HG02973 (cell line): Measurements from ENCODE around the gene MGAT5.
"Not testable (repeated sequence)": the region's sequence is repeated elsewhere in the genome, so short reads cannot be mapped to it uniquely, and the experiment has no call there.

Source experiments
- ATAC-seq: cut with Tn5 transposase; IDR thresholded peaks from one replicate; pipeline ENCODE4 v1.9.1; 2021; ENCODE audit warnings: moderate library complexity; ENCODE audit not compliant: unreplicated experiment

Gene MGAT5

DNA sequence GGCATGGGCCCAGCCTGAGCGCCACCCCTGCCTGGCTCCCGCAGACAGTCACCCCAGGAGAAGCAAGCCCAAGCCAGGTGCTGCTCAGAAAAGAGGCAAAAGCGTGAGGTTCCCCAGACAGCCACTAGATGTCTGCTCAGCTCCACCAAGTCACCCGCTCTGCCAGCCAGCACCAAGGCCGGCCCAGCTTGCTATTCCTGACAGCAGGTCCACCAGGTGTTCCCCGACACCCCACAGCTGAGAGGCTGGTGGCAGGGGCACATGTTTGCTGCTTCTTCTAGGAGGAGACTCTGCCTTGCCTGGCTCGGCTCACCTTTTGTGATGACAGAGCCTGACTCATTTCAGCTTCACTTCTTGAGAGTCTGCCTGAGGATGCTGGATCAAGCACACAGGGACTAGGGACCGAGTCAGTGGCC lies 206.7 kb downstream of the MGAT5 start:
- no peak for ATAC-seq

DNA sequence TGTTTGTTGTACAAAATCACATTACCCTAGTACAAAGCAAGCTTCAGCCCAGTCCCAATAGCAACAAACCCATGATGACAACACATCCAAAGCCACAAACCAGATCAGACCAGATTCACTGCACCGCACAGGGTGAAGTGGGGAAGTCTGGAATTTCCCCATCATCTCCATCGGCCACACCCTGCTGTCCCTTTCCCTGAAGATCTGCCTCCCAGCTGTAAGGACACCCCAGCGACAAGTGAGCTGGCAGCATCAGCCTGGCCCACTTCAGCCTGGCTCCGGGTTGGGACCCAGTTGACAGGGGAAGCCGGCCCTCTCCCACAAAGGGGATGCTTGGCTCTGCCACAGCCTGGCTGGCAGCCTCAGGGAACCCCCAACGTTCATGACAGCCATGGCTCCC lies 207.6 kb downstream of the MGAT5 start:
- no peak for ATAC-seq

DNA sequence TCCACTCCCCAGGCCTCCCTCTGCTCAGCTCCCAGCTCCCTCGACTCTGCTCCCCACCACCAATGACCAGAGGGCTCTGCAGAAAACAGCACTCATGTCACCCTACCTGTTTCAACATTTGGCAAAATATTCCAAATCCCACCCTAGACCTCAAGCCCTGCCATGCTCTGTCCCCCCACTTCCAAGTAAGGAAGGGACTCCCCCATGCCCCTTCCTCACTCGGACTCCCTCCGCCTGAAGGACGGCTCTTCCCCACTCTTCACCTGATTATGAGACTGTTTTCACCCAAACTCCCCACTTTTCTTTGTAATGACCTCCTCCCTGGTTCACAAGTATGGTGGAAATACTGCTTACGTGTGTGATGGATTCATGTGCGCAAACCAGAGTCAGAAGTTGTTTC lies 208.4 kb downstream of the MGAT5 start:
- ATAC-seq = no peak

DNA sequence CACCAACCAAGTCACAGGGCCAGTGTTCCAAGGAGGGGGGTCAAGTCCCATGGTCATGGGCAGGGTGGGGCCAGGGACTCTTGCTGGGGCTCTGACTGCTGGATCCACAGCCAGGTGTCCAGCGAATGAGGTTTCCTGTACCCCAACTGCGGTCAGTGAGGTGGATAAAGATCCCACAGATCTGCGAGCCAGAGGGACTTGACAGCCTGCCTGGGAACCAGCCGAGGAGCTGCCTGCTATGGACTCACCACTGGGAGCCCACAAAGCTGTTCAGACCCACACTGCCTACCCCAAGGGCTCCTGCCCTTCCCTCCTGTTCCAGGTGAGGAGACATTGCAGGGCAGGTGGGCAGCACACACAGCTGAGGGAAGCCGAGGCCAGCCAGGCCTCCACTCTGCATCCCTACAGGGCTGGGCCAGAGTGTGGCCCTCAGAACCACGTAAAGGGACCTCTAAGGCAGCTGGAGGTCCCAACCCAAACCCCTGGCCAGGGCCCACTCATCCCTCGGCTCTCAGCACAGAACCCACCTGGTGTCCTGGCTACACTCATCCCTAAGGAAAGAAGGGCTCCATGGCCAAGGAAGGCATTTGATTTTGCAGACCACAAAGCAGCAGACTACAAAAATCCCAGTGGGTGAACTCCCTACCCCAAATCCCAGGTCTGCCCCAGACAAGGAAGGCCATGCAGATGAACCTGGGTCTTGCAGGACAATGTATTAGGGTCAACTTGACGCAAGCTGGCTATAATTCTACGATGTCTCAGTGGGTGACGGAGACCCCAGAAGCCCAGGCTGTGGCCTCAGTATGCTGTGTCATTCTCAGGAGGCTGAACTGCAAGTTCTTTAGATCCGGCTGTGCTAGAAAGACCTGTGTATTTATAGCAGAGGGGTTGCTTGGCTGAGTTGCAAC lies 209.2 kb downstream of the MGAT5 start:
- ATAC-seq = no peak

DNA sequence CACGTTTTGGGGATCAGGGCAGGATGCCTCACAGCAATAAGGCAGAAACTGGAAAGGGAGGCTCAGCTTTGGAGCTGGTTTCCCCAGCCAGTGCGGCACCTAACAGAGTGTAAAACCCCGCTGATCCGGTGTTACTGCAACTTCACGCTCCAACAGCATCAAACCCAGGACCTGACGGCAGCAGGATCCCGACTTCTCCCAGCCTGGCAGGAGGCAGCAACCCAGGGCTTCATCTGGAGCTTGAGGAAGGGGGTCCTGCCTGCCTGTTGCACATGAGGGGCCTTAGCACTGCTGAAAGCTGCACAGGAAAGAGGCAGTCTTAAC lies 209.8 kb downstream of the MGAT5 start:
- no peak for ATAC-seq

DNA sequence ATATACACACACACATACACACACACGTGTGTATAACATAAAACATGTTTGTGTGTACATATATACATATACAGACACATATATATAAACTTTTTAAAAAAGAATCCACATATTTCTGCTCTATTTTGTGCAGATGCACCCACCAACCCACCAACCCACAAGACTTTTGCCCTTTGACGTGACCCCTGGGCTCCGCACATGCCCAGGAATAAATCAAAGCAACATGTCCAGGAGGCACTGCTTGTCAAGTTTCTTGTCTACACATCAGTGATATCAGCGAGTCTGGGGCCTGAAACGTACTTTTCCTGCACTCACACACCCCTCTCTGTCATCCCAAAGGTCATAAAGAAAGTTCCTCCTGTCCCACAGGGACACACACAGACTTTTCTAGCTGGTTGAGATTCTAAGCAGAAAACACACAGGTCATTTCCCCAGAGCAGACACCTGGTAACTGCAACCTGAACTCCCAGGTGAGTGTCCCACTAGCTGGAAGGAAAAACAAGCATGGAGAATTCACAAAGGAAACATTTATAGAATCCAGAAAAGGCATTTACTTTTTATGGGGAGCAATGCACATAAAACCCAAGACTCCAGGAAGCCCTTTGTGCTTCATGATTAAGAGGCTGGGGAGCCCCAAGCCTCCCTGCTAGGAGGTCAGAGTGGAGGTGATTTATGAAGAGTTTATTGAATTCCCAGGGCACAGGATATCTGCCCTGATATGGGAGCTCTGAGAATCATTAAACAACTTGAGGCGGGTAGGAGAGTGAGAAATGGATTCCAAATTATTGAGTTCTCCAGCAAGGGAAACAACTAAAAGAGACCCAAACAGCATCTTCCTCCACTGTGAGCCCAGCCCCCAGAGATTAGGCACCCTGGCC lies 211.6 kb downstream of the MGAT5 start:
- no peak for ATAC-seq

DNA sequence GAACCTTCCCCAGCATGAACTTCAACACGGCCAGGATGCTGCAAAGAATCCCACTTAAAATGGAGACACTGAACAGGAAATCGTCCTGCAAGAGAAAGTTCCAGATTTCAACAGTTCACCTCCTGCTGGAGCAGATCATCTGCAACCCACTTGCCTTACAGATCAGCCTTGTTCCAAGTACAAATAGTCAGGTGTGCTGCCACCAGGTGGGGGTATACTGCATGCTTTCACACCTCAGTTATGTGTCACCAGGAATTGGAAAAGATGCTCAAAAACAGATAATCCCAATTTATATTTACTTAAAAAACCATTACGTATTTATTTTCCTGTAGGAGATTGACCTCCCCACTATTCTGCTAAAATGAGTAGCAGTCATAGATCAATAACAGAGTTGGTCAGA lies 212.3 kb downstream of the MGAT5 start:
- ATAC-seq = no peak

DNA sequence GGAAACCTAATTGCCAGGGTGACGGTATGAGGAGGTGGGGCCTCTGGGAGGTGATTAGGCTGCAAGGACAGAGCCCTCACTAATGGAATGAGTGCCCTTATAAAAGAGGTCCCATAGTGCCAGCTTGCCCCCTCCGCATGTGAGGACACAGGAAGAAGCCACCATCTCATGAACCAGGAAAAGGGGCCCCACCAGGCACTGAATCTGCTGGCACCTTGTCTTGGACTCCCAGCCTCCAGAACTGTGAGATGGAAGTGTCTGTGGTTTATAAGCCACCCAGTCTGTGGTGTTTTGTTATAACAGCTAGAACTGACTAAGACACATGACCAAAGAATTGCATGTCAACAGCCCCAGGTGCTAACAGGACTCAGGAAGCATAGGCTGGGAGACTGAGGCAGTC lies 214.3 kb downstream of the MGAT5 start:
- no peak for ATAC-seq

DNA sequence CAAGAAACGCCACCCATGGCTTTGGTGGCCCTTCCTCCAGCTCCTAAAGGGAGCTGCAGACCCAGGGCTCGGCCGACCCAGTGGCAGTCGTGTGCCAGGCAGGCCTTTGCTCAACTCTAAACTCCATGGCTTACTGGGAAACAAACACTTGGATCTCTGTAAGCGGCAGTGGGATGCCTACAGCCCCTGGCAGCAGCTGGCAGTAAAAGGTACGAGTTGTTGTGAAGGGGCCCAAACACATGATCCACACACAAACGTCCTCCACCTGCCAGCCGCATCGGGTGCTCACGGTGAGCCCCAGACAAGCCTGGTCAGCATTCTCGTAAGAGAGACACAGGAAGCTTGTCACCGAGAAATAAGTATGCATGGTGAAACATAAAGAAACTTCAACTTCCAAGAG lies 214.9 kb downstream of the MGAT5 start:
- ATAC-seq = no peak

DNA sequence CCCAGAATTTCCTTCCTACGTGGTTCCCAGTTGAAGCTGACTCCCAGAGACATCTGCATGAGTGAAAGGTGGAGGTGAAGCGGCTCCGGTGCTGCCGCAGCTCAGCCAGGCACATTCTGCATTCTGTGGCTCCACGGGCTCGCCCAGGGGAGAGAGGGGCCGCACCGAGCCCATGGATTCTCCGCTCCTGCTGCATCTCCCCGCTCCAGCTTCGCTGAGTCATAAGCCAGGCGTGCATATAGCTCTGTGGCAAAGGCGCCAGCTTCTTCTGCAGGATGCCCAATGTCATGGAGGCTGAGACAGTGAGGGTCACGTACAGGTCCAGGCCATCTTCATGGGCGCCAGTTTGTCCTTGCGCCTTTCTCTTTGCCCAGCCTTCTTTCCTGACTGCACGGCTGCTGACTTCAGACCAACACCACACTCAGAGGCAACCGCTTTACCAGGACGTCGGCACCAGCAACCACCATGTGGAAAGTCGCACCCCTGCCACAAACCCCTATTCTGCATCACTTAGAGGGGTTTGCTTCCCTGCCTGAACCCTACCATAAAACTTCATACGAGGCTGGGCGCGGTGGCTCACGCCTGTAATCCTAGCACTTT lies 215.7 kb downstream of the MGAT5 start:
- no peak for ATAC-seq

DNA sequence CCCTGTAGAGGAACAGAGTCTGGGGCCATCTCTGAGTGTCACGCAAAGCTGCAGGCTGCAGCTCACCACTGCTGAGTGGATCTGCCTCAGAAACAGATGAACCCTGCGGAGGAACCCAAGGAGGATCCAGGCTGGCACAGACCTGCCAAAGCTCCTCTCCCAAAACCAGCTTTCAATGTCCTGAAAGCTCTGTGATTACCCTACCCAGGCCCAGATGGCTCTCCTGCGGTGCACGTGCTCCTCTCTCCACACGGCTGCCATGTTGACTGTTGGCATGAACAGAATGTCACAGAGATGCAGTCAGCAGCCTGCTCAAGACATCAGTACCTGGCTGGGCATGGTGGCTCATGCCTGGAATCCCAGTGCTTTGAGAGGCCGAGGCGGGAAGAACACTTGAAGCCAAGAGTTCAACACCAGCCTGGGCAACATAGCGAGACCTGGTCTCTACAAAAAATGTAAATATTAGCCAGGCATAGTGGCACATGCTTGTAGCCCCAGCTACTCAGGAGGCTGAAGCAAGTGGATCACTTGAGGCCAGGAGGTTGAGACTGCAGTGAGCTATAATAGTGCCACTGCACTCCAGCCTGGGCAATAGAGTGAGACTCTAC lies 216.8 kb downstream of the MGAT5 start:
- no peak for ATAC-seq

DNA sequence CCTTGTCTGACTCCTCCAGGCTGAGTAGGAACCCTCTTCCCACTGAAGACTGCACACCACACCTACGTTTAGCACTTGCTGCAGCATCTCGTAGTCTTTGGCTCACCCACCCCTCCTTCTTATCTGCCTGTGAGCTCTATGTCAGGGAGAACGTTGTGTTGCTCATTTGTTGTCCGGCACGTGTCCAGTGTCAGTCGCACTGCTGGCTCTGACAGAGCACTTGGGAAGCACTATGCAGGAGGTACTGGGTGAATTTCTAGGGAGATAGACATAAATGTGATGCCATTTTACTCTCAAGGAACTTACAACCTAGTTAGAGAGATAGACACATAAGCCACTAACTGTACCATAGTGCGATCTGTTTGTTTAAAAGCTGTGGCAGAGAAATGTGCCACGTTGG lies 223.1 kb downstream of the MGAT5 start:
- not testable (repeated sequence) for ATAC-seq

DNA sequence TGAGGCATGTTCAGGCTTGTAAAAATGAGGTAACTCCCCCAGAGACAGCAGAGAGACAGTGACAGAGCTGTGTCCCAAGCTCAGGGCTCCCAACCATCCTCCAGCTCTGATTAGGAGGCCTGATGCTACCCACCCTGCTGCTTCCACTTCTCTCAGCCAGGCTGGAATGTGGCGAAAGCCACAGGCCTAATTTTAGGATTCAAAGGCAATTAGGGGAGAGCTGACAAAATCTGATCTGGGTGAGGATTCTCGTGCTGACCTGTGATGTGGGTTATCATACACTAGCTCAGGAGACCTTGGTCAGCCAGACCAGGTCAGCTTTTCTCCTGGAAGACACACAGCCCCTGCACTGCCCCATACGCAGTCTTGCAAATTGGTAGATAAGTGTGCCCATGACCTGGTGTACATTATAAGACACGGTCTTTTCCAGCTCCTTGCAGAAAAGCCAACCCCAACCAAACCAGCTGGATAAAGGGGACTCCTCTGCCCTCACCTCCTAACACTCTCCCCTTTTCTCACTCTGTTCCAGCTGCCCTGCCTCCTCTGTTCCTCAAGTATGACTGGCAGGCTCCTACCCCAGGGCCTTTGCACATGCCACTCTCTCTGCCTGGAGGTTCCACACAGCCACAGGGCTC lies 225.9 kb downstream of the MGAT5 start:
- no peak for ATAC-seq

DNA sequence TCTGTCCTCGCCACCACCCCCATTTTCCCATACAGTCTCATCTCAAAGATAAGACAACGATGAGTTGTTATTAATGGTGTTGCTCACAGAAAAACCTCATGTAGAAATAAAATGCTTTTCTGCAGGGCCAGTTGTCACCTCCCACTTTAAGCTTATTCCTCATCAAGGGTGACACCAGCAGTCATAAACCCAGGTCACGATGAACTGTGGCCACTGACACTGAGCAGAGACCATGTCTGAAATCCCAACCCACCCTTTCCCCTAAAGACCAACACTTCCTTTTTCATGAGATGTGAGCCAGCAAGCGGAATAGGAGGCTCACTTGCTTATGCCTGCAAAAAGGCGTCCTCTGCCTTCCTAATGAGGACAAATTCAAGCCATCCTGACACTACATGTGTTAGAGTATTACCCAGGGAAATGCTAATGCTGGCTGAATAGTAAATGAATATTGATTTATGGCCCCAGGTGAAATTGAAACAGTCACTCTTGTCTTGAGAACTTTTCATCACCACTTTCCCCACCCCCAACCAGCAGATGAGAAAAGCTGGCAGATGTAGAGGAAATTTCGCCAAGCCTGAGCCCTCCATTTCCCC lies 228.4 kb downstream of the MGAT5 start:
- no peak for ATAC-seq

DNA sequence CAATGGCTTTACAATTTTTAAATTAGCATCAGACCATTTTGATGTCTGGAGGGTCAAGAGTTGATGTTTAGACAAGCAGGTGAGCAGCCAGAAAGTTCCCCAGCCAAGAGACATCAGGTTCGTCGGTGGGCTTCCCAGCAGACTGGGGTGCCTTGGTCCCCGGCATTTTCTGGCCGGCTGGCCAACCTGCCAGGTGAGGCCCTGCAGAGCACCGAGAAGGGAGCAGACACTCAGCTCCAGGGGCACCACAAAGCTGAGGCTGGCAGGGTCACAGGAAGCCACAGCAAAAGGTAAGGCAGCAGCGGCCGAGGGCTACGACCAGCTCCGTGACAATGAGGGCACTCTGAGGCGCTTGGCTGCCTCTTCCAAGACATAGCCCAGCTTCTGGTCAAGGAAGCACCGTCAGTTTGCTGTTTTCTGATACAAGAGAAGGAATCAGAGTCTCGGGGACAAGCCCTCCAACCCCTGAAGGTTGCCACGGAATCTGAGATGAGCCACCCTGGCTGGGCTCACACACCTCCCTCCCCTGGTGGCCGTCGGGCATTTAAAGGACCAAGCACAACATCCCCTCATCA lies 229.0 kb downstream of the MGAT5 start:
- no peak for ATAC-seq

DNA sequence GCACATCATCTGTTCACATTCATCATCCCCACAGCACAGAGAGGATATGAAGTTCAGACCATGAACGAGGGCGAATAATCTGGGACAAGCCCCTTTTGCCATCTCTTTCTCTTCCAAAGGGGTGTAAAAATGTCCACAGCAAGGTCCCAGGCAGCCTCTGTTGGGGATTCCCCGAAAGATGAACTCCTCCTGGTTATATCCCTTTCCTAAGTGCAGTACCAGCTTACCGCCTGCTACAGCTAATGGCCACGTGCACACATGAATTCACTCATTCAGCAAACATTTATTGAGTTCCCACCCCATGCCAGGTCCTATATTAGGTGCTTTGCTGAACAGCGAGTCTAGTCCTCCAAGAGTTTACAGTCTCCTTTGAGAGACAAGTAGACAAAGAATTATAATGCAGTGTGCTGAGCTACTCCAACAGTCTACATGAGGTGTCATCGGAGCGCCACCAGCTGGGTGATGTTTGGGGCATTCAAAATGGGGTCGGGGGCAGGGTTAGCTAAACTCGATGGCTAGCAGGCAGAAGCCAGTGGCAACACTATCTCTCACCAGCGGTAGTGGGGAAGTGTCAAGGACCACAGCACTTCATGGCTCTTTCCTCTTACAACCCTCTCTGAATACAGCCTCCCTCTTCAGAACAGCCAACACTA lies 236.0 kb downstream of the MGAT5 start:
- ATAC-seq = no peak

DNA sequence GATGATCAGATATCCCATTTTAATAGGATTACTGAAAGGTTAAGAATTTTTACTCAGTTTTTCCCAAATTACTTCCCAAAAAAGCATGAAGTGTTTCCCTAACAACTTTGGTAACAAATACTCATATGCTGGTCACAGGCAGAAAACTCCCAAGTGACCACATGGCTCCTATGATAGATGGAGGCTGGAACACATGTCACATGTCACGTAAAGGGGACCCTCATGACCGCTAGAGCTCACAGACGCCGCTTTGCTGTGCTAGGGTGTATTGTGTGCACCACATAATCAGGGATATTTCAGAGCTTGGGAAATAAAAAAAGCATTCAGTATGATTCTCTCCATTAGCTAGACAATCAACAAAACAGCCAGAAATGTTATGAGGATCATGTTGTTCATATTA lies 236.7 kb downstream of the MGAT5 start:
- no peak for ATAC-seq

DNA sequence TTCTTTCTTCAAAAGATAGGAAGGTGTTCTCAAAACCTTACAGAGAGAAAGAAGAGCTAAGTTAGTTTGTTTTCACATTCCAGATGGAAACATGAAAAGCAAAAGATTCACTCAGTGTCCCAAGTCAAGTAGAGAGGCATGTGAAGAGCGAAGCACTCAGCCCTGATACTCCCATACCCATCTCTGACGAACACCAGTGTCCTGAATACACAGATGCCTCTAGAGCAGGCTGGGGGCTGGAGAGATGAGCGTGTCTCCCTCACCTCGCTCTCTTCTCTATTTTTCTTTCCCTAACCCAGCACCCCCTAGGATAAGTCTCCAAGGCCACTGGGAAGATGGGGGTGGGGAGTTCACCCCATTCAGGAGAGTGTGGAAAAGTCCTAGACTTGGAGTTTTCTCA lies 237.2 kb downstream of the MGAT5 start:
- no peak for ATAC-seq

DNA sequence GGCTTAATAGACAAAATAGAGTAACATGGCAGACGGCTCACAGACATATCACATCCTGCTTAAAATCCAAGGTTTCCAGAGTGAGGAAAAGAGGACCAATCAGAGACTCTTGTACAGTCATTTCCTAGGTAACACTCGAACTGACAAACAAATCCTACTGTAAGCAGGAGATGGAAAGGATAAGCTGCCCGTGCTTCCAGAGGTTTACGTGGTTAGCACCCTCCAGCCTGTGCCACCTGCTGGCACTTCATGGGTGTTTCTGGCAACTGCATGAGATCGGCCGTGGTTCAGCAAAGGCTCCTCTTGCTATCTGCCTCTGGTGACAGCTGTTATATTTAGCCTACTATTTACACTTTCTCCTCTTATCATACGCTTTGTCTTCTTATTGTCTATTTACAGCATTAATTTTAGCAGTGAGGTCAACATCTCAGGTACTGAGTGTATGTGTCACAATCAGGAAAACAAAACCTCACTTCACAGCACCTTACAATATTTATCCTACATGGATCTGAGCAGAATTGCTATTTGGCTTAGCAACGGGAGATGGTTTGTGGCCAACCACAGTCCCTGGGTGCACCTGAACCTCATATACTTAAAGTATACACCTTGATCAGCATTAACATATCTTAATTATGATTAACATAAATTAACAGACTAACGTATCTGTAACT lies 238.0 kb downstream of the MGAT5 start:
- ATAC-seq = no peak
